ENCODE results near the gene UBE2H. TPM values are rescaled to one million over a fixed set of nuclear protein-coding genes. Genes with fewer than 3 reads are reported as not detected.
"Not testable (repeated sequence)": the region's sequence is repeated elsewhere in the genome, so short reads cannot be mapped to it uniquely, and the experiment has no call there.

UBE2H gene
- total RNA-seq, 1 experiment from 2014 or later, result 33.7 TPM

- no peak overlapping the region for H3K4me3 ChIP-seq (ENCODE audit: insufficient read depth, low read depth, low read length)
- DNase-seq, result no peak
- H3K36me3 ChIP-seq (replicated peaks; ENCODE audit: control insufficient read depth, insufficient read depth, low read length), result no peaks in the 10 kb centered on the region
- H3K27me3 ChIP-seq (ENCODE audit: control insufficient read depth, insufficient read depth, low read length), result no peaks in the 10 kb centered on the region
These were observed 45.5 kb downstream of the UBE2H start for GRCh38 chr7:129907122-129907736.

- no peak overlapping the region for H3K4me3 ChIP-seq (ENCODE audit: insufficient read depth, low read depth, low read length)
- no peaks in the 10 kb centered on the region for H3K36me3 ChIP-seq (replicated peaks; ENCODE audit: control insufficient read depth, insufficient read depth, low read length)
- H3K27me3 ChIP-seq (ENCODE audit: control insufficient read depth, insufficient read depth, low read length), result no peaks in the 10 kb centered on the region
- DNase-seq, result no peak
These were observed 46.1 kb downstream of the UBE2H start for GRCh38 chr7:129906700-129907099.

- H3K4me3 ChIP-seq (ENCODE audit: insufficient read depth, low read depth, low read length), result no peak overlapping the region
- no peak for DNase-seq
- H3K27me3 ChIP-seq (ENCODE audit: control insufficient read depth, insufficient read depth, low read length), result no peaks in the 10 kb centered on the region
- H3K36me3 ChIP-seq (replicated peaks; ENCODE audit: control insufficient read depth, insufficient read depth, low read length), result no peaks in the 10 kb centered on the region; the same call in 1 of the 2 replicates
These were observed 48.8 kb downstream of the UBE2H start for GRCh38 chr7:129903935-129904334.

- DNase-seq, result no peak
- Histone ChIP-seq H3K4me3 (ENCODE audit: insufficient read depth, low read depth, low read length) (no peak overlapping the region), H3K36me3 (replicated peaks; ENCODE audit: control insufficient read depth, insufficient read depth, low read length) (no peaks in the 10 kb centered on the region; the same call in 1 of the 2 replicates), H3K27me3 (ENCODE audit: control insufficient read depth, insufficient read depth, low read length) (no peaks in the 10 kb centered on the region)
These were observed 49.9 kb downstream of the UBE2H start for GRCh38 chr7:129902788-129903422.

GRCh38 chr7:129898502-129899160 lies 54.1 kb downstream of the UBE2H start:
- no peak for DNase-seq
- no peaks in the 10 kb centered on the region; the same call in 1 of the 2 replicates for H3K36me3 ChIP-seq (replicated peaks; ENCODE audit: control insufficient read depth, insufficient read depth, low read length)
- no peak overlapping the region for H3K4me3 ChIP-seq (ENCODE audit: insufficient read depth, low read depth, low read length)
- no peaks in the 10 kb centered on the region for H3K27me3 ChIP-seq (ENCODE audit: control insufficient read depth, insufficient read depth, low read length)

GRCh38 chr7:129898007-129898406 lies 54.8 kb downstream of the UBE2H start:
- Histone ChIP-seq H3K4me3 (ENCODE audit: insufficient read depth, low read depth, low read length) (no peak overlapping the region), H3K36me3 (replicated peaks; ENCODE audit: control insufficient read depth, insufficient read depth, low read length) (no peaks in the 10 kb centered on the region; the same call in 1 of the 2 replicates), H3K27me3 (ENCODE audit: control insufficient read depth, insufficient read depth, low read length) (no peaks in the 10 kb centered on the region)
- DNase-seq, result no peak

GRCh38 chr7:129896568-129897382 lies 56.0 kb downstream of the UBE2H start:
- Histone ChIP-seq H3K27me3 (ENCODE audit: control insufficient read depth, insufficient read depth, low read length) (no peaks in the 10 kb centered on the region), H3K4me3 (ENCODE audit: insufficient read depth, low read depth, low read length) (no peak overlapping the region), H3K36me3 (replicated peaks; ENCODE audit: control insufficient read depth, insufficient read depth, low read length) (no peaks in the 10 kb centered on the region; the same call in 1 of the 2 replicates)
- no peak for DNase-seq

GRCh38 chr7:129894184-129894583 lies 58.6 kb downstream of the UBE2H start:
- not testable (repeated sequence) for H3K4me3 ChIP-seq (ENCODE audit: insufficient read depth, low read depth, low read length); H3K27me3 ChIP-seq (ENCODE audit: control insufficient read depth, insufficient read depth, low read length); DNase-seq; H3K36me3 ChIP-seq (replicated peaks; ENCODE audit: control insufficient read depth, insufficient read depth, low read length)

- Histone ChIP-seq H3K4me3 (ENCODE audit: insufficient read depth, low read depth, low read length) (no peak overlapping the region), H3K36me3 (replicated peaks; ENCODE audit: control insufficient read depth, insufficient read depth, low read length) (no peaks in the 10 kb centered on the region), H3K27me3 (ENCODE audit: control insufficient read depth, insufficient read depth, low read length) (no peaks in the 10 kb centered on the region)
- no peak for DNase-seq
These were observed 62.7 kb downstream of the UBE2H start for GRCh38 chr7:129890090-129890489.

GRCh38 chr7:129889133-129889844 lies 63.5 kb downstream of the UBE2H start:
- Histone ChIP-seq H3K36me3 (replicated peaks; ENCODE audit: control insufficient read depth, insufficient read depth, low read length) (no peaks in the 10 kb centered on the region), H3K27me3 (ENCODE audit: control insufficient read depth, insufficient read depth, low read length) (no peaks in the 10 kb centered on the region), H3K4me3 (ENCODE audit: insufficient read depth, low read depth, low read length) (no peak overlapping the region)
- no peak for DNase-seq

GRCh38 chr7:129887865-129888264 lies 64.9 kb downstream of the UBE2H start:
- no peaks in the 10 kb centered on the region for H3K27me3 ChIP-seq (ENCODE audit: control insufficient read depth, insufficient read depth, low read length)
- H3K36me3 ChIP-seq (replicated peaks; ENCODE audit: control insufficient read depth, insufficient read depth, low read length), result no peaks in the 10 kb centered on the region
- H3K4me3 ChIP-seq (ENCODE audit: insufficient read depth, low read depth, low read length), result no peak overlapping the region
- no peak for DNase-seq

- DNase-seq, result no peak
- Histone ChIP-seq H3K36me3 (replicated peaks; ENCODE audit: control insufficient read depth, insufficient read depth, low read length) (no peaks in the 10 kb centered on the region), H3K4me3 (ENCODE audit: insufficient read depth, low read depth, low read length) (no peak overlapping the region), H3K27me3 (ENCODE audit: control insufficient read depth, insufficient read depth, low read length) (no peaks in the 10 kb centered on the region)
These were observed 66.0 kb downstream of the UBE2H start for GRCh38 chr7:129886818-129887186.

GRCh38 chr7:129886167-129886817 lies 66.5 kb downstream of the UBE2H start:
- no peak overlapping the region for H3K4me3 ChIP-seq (ENCODE audit: insufficient read depth, low read depth, low read length)
- H3K36me3 ChIP-seq (replicated peaks; ENCODE audit: control insufficient read depth, insufficient read depth, low read length), result no peaks in the 10 kb centered on the region
- no peaks in the 10 kb centered on the region for H3K27me3 ChIP-seq (ENCODE audit: control insufficient read depth, insufficient read depth, low read length)
- DNase-seq, result no peak

- no peak overlapping the region for H3K4me3 ChIP-seq (ENCODE audit: insufficient read depth, low read depth, low read length)
- no peaks in the 10 kb centered on the region for H3K27me3 ChIP-seq (ENCODE audit: control insufficient read depth, insufficient read depth, low read length)
- no peak for DNase-seq
These were observed 68.3 kb downstream of the UBE2H start for GRCh38 chr7:129884495-129884894.

More at GRCh38 chr7:129884495-129884894, 68.3 kb downstream of the UBE2H start:
- H3K36me3 ChIP-seq (replicated peaks; ENCODE audit: control insufficient read depth, insufficient read depth, low read length), result no peaks in the 10 kb centered on the region
